ENCODE measurements around the gene GINM1. TPM values are rescaled to one million over a fixed set of nuclear protein-coding genes. Genes with fewer than 3 reads are reported as not detected.

The GINM1 gene
- total and polyA plus RNA-seq, 12 donors: 21.0 to 74.4 (median 55.6) TPM

DNA sequence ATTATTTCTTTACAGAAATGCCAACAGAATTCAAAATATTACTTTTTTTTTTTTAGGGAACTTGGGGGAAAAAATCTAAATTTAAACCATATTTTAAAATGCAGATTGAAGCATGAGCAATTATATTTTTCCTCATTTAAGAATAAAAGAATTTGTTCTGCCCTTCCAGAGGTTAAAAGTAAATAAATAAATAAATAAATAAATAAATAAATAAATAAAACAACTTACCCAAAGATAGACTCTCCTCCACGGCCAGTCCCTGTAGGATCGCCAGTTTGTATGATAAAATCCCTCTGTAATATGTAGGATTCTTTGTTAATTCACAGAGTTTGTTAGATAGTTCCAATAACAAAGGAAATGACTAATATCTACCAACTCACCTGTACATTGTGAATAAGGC lies 25.0 kb upstream of the GINM1 start:
- H3K9me3 ChIP-seq (replicated peaks in 1 of 3): no peaks in the 10 kb centered on the region
- DNase-seq: no peak
- TF ChIP-seq, protein P1, sequence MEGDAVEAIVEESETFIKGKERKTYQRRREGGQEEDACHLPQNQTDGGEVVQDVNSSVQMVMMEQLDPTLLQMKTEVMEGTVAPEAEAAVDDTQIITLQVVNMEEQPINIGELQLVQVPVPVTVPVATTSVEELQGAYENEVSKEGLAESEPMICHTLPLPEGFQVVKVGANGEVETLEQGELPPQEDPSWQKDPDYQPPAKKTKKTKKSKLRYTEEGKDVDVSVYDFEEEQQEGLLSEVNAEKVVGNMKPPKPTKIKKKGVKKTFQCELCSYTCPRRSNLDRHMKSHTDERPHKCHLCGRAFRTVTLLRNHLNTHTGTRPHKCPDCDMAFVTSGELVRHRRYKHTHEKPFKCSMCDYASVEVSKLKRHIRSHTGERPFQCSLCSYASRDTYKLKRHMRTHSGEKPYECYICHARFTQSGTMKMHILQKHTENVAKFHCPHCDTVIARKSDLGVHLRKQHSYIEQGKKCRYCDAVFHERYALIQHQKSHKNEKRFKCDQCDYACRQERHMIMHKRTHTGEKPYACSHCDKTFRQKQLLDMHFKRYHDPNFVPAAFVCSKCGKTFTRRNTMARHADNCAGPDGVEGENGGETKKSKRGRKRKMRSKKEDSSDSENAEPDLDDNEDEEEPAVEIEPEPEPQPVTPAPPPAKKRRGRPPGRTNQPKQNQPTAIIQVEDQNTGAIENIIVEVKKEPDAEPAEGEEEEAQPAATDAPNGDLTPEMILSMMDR (IDR thresholded peaks at IDR 0.05): no peak
- no peak for TF ChIP-seq POLR2A (IDR thresholded peaks at IDR 0.05)
- H3K27me3 ChIP-seq: no peaks in the 10 kb centered on the region
- intact Hi-C loops (cut with DNase I): no loop called here
- H3K27ac ChIP-seq: no peak overlapping the region
- peaks cover 0 to 48% of the 10 kb centered on the region in 2 donors for H3K36me3 ChIP-seq (replicated peaks in 1 of 2)
- no peak overlapping the region for H3K4me3 ChIP-seq
- peaks cover 14 to 30% of the 10 kb centered on the region in 2 donors for H3K4me1 ChIP-seq (replicated peaks in 1 of 2)
- WGBS, 4 donors: 90 to 96% (median 91%) methylated on average over 2 of the region's 2 CpGs

DNA sequence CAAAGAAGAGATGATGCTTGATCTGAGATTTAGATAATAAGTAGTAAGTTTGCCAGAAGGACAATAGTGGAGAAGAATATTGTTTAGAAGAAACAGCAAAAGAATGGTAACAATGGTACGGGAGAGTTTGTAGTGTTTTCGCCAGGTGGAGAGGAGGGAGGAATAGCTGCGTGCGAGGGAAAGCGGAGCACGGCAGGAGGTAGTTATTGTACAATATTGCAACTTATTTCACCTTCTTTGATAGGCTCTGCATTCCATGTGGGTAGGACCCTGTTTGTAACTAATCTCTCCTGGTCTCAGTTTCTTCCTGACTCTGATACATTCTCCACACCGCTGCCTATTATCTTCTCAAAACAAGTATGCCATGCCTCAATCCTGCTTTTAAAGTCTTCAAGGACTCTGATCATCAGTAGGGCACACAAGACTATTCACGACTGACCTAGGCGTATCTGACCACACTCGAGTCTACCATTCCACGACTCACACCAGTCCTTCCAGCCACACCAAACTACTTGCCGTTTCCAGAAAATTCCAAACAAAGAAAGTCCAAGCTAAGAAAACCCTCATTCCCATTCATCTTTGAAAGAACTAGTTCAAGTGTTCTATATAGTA lies 21.4 kb upstream of the GINM1 start:
- peak overlapping the region; percentile 73 to 98 (median 86) for H3K4me3 ChIP-seq
- WGBS, 4 donors: 13 to 28% (median 23%) methylated on average over 12 of the region's 12 CpGs
- H3K4me1 ChIP-seq (replicated peaks in 1 of 2): peaks cover 18 to 35% of the 10 kb centered on the region in 2 donors
- intact Hi-C loops (cut with DNase I): no loop called here
- DNase-seq: no peak
- no peak for TF ChIP-seq POLR2A (IDR thresholded peaks at IDR 0.05)
- TF ChIP-seq, protein P1 (IDR thresholded peaks at IDR 0.05): no peak
- H3K9me3 ChIP-seq (replicated peaks in 1 of 3): no peaks in the 10 kb centered on the region
- H3K27ac ChIP-seq: peak overlapping the region in 3 of 5 donors; percentile 97 to 99 (median 98)
- peaks cover 0 to 12% of the 10 kb centered on the region in 2 donors for H3K36me3 ChIP-seq (replicated peaks in 1 of 2)
- H3K27me3 ChIP-seq: no peaks in the 10 kb centered on the region

GRCh38 chr6:149545258-149545753 lies 20.9 kb upstream of the GINM1 start:
- no peak for TF ChIP-seq POLR2A (IDR thresholded peaks at IDR 0.05)
- TF ChIP-seq, protein P1 (IDR thresholded peaks at IDR 0.05): peak in 1 of 6 experiments; percentile 9
- peaks cover 18 to 35% of the 10 kb centered on the region in 2 donors for H3K4me1 ChIP-seq (replicated peaks in 1 of 2)
- H3K4me3 ChIP-seq: peak overlapping the region; percentile 73 to 98 (median 86)
- DNase-seq: peak; percentile 36 to 73 (median 49)
- peak overlapping the region; percentile 82 to 99 (median 97) for H3K27ac ChIP-seq
- intact Hi-C loops (cut with DNase I): no loop called here
- H3K36me3 ChIP-seq (replicated peaks in 1 of 2): peaks cover 0 to 6% of the 10 kb centered on the region in 2 donors
- 0% methylated on average over 10 to 16 of the region's 16 CpGs for WGBS, 4 donors
- H3K9me3 ChIP-seq (replicated peaks in 1 of 3): no peaks in the 10 kb centered on the region
- no peaks in the 10 kb centered on the region for H3K27me3 ChIP-seq

DNA sequence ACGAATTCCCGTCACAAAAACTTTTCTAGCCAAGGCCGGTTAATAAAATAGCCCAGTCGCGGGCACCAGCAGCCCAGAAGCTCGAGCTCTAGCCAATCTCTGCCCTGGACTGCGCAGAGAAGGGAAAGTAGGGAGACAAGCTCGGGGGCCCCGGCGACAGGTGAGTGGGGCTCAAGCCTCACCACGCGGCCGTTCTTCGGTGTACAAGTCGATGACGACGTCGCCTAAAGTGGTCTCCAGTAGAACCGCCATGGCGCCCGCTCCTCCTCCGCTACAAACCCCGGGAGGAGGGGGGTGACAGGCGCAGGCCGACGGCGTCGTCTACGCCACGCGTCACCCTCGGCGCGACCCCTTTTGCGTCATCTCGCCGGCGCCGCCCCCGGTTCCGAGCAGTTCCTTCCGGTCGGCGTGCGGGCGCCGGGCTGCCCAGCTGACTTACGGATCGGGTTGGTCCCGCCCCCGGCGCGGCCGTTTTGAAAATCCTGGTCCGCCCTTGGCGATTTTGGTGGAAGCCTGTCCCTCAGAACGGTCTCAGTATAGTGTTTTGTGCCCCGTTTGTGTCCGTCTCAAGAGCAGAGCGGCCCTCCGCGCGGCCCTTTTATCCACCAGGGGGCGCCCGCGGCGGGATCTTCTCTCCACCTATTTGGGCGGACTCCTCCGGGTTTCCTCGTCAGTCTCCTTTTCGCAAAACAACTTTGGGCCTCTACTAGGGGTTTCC lies 20.3 kb upstream of the GINM1 start, which contains the start of gene PPIL4:
Gene PPIL4, minus strand, starts transcription at position 290 of the 718 bp plus-strand sequence. Its CDS starts 38 bp downstream, at position 252.
- Histone ChIP-seq H3K4me3 (peak within 1 kb of the TSS; percentile 73 to 98 (median 86)), H3K27ac (peak within 1 kb of the TSS; percentile 82 to 99 (median 97)), H3K9me3 (replicated peaks in 1 of 3) (no peaks in the 10 kb centered on the region), H3K27me3 (no peaks in the 10 kb centered on the region), H3K4me1 (replicated peaks in 1 of 2) (peaks cover 18 to 35% of the 10 kb centered on the region in 2 donors), H3K36me3 (replicated peaks in 1 of 2) (peaks cover 0 to under 1% of the 10 kb centered on the region in 2 donors)
- WGBS, 4 donors: 0 to 1% (median 0%) methylated on average over 13 to 71 of the region's 71 CpGs
- peak; percentile 96 to 98 (median 97) for DNase-seq
- intact Hi-C loops (cut with DNase I): no loop called here
- peak; percentile 73 to 85 for TF ChIP-seq POLR2A (IDR thresholded peaks at IDR 0.05)
- TF ChIP-seq, protein P1 (IDR thresholded peaks at IDR 0.05): peak; percentile 60 to 86 (median 79)

All from adrenal gland (tissue), 12 donors.